GM19239 (cell line): ENCODE data around the gene ZDHHC20.

Source experiments
- DNase-seq: peaks from one replicate; pipeline ENCODE4 v3.0.0; 2011; ENCODE audit warnings: low spot score; ENCODE audit not compliant: insufficient read length
- FAIRE-seq: peaks from 2 replicates; lab custom pipeline; 2011; peaks lifted over from hg19 to GRCh38; lab: Jason Lieb, UNC

ZDHHC20 gene

DNA sequence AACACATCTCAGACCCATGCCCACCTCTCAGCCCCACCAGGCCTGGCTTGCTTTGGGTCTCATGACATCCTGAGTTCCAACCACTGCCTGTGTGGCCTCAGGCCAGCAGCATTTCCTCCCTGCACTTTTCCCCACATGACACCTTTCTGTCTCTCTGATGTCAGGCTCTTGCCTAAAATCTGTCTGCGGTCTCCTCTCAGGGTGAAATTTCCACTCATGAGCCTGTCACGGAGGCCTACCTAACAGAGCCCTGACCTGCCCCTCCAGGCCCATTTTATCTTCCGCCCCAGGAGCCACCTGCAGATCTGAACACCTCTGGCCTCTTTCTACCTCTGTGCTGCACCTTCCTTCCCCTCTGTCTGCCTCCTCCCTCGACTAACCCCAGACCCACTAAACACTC, 93.5 kb downstream of the ZDHHC20 start:
- DNase-seq (no peak), FAIRE-seq (no peak)

DNA sequence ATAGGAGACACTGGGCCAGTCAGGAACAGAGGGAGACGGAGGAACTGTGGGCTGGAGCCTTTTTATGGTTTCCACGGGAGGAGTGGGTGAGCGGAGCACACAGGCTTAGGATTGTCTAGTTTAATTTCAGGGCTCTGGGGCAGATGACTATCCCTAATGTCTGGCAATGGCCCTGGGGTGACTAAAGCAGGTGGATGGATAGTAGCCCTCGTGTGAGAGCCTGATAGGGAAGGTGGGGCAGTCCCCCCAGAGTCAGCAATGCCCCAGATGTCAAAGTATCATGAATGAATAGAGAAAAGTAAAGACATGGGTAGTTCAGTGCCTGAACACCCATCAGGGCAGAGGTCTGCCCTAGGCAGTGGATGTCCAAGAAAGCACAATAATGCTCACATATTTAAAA, 94.2 kb downstream of the ZDHHC20 start:
- no peak for DNase-seq
- FAIRE-seq: no peak

DNA sequence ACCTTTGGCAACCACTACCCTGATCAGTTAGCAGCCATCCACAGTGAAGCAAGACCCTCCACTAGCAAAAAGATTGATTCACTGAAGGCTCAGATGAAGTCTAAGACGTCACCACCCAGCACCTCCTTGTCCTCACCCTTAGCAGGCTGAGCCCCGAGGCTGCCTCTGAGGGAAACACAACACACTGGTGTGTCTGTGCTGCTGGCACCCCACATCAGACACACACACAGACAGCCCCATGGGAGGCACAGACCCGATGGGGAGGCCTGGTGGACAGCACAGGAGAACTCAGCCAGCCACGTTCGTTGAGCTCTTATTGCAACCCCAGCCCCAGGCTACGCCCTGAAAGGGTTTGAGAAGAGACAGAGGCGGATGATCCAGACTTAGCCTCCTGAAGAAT, 94.7 kb downstream of the ZDHHC20 start:
- DNase-seq (no peak), FAIRE-seq (no peak)

DNA sequence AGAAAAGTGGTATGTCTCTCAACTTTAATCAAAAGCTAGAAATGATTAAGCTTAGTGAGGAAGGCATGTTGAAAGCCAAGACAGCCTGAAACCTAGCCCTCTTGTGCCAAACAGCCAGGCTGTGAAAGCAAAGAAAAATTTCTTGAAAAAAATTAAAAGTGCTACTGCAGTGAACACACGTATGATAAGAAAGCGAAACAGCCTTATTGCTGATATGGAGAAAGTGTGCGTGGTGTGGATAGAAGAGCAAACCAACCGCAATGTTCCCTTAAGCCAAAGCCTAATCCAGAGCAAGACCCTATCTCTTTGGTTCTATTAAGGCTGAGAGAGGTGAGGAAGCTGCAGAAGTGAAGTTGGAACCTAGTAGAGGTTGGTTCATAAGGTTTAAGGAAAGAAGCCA, 96.4 kb downstream of the ZDHHC20 start:
- DNase-seq: no peak
- FAIRE-seq: no peak

DNA sequence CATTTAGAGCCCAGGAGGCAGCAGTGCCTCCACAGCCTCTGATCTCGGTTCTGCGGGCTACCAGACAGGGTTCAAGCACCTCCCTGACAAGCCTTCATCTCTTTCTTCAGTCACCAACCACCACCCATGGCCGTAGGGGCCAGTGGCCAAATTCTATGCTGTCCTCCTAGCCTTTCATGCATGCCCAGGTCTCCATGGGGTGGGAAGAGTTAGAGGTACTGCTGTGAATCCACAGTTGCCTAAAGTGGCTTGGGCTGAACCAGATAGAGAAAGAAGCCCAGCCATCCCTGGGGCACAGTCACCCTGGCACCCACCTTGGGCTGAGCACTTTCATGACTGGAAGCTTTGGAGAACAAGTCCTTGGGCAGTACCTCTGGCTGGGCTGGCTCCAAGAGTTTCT, 97.4 kb downstream of the ZDHHC20 start:
- FAIRE-seq: no peak
- no peak for DNase-seq

DNA sequence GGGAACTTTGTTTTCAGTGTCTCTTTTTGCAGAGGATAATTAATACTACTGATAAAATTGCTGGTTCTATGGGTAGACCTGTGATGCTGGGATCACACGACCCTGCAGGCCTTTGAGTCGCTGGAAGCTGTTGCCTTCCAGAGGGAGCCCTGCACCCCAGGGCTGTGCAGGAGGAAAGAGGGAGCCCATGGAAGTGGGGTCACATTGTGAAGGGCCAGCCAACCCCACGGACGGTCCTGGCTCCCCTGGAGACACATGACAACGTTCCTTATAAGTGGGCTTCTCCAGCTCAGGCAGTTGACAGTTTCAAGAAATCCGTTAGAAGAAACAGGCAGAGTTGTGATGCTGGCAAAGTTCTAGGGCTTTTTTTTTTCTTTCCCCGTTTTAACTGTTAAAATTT, 98.0 kb downstream of the ZDHHC20 start:
- DNase-seq (no peak), FAIRE-seq (no peak)

DNA sequence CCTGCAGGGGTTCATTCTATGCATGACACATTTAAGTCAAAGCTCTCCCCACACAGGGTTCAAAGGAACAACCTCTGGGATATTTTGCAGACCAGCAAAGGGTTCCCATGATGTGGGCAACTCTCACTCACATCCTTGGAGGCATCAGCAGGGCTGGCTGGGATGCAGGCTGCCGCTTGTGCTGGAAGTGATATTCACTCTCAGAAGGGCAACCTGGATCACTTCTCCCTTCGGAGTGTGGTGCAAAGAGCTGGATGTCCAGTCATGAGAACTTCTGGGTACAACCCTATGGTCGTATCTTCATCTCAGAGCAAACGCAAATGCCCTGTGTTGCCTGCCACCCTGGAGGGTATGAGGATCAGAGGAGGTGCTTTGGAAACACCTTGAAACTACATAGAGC, 98.6 kb downstream of the ZDHHC20 start:
- FAIRE-seq (no peak), DNase-seq (no peak)

DNA sequence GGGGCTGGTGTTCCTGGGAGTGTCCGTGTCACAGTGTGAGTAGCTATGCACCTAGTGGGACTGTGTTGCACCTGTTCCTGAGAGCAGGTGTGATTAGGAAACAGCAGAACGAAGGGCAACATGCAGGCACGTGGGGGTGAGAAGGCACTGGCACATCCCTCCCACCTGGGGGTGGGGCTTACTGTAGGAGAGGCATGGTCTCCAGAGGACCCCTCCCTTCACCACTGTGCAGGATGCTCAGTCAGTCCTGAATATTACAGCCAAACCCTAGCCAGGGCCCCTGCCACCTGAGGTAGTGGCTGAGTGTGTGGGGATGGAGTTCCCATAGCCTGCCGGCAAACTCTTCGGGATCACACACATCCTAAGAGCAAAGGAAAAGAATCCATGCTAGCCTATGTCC, 99.2 kb downstream of the ZDHHC20 start:
- FAIRE-seq (no peak), DNase-seq (no peak)

DNA sequence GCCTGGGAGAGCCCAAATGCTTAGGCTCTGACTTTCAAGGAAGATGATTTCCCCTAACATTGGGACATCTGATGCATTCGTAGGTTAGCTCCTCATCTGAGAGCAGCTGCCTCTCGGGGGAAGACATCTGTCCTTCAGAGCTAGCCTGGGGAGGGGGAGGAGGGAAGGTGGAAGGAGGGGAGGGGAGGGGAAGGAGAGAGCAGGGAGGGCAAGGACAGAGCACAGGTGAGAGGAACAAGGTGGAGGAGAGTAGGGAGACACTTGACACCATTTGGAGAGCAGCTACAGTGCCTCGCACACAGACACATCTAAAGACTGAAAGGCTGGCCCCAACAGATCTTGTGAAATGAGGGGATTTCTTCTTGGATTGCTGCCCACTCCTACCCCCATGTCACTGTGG, 103.8 kb downstream of the ZDHHC20 start:
- FAIRE-seq (no peak), DNase-seq (no peak)

DNA sequence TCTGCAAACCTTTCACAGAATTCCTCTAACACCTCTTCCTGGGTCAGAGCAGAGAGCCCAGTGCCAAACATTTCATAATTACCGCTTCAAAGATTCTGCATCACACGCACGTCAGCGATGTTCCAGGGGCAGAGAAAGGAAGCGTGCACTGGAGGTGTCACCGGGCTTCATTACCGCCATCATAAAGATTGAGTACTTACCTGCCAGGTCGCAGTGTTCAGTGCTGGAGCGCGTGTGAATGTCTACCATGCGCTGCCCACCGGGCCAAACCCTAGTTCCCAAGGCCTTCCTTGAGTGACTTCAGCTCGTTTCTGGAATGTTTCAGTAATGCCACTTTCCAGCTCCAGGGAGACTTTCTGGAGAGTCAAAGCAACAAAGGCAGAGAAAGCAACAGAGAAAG, 104.4 kb downstream of the ZDHHC20 start:
- no peak for FAIRE-seq

DNA sequence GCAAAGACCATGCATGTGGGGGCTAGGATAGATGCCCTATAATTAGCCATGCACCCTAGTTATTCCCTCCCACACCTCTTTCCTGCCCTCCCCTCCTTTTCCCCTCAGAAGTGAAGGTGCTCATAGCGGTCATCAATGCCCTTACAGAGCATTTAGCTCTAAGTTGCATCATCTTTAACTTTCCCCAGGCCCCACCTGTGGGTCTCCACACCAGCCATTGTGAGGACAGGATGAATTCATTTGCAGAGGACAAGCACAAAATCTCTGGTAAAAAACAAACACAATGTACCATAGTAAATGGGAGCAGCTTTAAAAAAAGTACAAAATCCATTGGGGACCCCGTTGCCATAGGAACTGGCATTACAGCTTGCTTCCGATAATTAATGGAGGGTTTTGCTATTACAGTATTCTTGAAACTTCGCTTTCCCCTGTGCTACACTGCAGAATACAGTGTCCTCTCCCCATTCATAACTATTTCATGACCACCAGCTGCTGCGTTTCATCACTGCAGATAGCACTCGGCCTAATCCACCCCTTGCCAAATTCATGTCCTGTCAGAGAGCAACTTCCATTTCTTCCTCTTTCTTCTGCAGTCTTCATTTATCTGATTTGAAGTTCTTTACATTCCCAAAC, 110.5 kb downstream of the ZDHHC20 start:
- FAIRE-seq (no peak), DNase-seq (no peak)

More for the DNA sequence above, 104.4 kb downstream of the ZDHHC20 start:
- no peak for DNase-seq

DNA sequence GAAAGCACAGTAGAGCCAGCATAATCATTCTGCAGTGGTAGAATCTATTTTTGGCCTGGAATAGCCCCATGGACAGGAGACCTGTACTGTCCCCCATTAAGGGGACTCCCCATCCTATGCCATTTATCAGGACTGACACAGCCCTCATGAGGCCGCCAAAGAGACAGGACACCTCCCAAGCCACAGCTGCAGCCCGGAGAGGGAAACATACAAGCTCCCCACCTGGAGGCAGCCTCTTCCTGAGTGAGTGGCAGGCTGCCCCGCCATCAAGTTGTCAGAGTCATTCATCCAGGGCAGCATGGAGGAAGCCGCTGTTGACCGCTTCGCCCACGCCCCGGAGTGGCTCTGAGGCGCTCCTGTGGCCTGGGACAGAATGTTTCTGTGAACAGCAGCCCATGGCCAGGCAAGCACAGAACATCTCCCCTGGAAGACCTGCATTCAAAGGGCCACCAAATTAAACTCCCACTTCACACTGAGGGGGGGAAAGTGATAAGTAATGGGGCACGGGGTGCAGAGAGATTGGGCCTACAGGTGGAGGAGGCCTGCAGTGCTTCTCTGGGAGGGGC, 111.3 kb downstream of the ZDHHC20 start:
- DNase-seq: no peak
- FAIRE-seq: no peak

DNA sequence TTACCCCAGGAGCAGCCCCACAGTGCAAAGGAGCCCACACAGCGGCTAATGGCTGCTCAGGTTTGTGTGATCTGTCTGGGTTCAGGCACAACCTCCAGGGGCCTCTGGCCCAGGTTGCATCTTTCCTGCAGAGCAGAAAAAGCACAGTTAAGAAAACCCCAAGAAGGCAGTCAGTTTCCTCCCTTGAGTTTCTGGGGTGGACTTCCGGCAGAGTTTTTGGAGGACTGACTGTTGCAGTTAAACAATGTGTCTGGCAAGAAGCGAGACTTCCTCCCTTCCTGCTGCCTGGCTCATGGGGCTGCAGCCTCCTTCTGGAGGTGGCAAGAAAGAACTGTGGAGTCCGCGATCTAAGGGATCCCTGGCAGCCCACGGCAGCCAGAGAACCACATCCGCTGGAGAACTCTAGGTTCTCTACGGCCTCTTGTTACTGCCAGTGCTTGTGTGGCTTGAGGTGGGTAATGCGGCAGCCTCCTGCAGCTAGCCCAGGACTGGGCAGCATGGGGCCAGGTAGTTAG, 114.4 kb downstream of the ZDHHC20 start:
- FAIRE-seq (peak; percentile 86), DNase-seq (no peak)

DNA sequence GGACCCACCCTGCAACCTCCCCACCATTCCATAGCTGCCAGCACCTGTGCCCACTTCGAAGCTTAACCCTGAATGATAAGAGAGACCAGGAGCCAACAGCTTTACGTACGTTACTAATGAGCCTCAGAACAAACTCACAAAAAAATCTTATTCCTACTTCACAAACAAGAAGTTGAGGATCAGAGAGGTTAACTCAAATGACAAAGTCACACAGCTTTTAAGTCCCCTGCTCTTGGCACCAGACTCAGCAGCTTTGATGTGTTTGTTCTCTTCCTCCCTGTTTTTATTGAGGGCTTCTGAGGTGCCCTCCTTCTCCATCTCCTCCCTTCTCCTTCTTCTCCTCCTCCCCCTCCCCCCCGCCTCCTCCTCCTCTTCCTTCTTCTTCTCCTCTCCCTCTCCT, 115.4 kb downstream of the ZDHHC20 start:
- FAIRE-seq: no peak

DNA sequence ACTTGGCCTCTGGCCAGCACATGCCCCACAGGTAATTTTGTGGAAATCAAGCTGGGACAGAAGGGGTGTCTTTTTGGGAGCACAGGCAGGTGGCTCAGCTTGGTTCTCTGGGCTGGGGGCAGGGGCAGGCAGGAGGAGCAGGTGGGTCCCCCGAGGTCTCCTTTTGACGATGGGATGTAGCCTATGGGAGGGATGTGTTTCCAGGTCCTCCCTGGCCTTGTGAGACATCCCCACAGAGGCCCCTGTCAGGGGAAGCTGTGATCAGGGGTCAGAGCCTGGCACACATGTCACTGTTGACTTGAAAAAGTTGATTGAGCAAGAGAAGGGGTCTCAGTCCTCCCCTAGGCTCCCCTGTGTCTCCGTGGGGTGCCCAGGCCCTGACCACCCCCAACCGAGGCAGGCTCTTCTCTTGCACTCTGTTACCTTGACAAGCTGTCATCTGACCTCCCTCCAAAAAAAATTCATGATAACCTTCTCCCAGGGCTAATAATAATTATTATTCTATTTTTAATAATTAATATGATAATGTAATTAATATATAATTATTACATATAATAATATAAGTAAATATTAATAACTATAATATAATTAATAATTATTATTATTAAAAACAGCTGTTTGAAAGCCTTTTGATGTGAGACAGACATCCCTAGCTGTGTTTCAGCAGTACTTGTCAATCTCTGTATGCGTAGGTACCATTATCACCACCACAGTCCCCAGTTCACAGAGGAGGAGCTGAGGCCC, 116.2 kb downstream of the ZDHHC20 start:
- DNase-seq (no peak), FAIRE-seq (no peak)

More for the DNA sequence above, 115.4 kb downstream of the ZDHHC20 start:
- DNase-seq: no peak

DNA sequence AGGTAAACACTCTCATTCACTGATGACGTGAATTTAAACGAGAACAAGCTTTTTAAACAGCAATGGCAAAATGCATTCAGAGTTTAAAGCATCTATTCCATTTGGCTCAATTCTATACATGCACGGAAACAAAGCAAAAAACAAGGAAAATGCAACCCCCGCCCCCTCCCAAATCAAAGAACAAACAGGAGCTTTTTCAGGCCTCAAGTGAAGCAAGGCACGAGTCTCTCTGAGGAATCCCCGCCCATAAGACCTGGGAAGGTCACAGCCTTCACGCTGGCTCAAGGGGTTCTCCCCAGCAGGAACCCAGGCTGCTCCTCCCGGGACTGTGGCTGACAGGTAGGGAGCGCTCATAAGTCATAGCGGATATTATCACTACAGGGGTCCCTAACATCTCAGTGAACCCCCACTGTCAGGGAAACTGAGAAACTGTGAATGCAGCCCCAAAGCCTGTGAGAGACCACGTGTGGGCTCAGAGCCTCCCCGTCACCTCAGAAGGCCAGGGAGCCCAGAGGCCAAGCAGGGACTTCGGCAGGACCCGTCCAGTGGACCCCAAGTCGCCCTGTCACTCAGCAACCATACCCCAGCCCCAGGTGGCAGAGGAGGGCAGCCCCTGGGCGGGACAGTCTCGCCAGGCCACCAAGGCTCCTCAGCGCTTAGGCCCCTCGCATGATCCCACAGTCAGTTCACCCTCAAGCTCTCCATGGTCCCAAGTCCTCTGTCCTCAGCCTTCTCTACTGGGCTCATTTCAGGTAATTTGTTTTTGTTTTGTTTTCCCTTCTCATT, 117.3 kb downstream of the ZDHHC20 start:
- no peak for FAIRE-seq
- DNase-seq: no peak

DNA sequence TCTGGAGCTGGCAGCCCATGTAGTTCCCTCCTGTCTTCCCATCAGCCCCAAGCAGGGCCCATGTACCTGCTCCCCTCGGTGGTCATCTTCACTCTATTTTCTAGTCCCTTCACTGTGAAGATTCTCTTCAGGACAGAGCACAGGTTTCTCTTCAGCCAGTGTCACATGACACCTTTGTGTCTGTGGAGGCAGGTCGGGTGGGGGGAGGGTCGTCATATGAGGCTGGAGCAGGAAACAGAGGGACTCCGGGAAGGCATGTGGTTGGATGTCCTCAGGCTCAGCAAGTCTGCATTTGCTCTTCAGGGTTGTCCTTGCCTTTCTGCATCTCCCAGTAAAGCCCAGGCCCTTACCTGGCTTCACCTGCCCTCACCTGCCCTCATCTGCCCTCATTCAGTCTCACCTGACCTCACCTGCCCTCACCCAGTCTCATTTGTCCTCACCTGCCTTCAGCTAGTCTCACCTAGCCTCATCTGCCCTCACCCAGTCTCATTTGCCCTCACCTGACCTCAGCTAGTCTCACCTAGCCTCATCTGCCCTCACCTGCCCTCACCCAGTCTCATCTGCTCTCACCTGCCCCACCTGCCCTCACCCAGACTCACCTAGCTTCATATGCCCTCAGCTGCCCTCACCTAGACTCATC, 120.3 kb downstream of the ZDHHC20 start:
- no peak for FAIRE-seq
- DNase-seq: no peak

DNA sequence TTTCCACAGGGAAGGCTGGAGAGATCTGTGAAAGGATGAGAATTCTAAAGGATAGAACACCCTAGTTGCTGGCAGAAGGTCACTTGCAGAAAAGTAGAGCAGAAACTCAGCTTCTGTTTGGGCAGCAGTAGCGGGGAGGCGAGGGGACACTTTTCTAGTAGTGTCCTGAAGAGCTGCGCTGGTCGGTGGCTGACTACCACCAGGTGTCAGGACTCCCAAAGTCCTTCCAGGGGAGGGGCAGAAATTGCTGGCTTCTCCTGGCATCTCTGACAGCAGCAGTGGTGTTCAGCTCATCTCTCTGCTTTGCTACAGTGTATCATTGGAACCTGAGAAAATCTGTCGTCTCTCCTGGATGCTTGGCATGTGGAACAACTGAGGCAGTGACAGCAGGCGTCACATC, 120.9 kb downstream of the ZDHHC20 start:
- DNase-seq (no peak), FAIRE-seq (no peak)

DNA sequence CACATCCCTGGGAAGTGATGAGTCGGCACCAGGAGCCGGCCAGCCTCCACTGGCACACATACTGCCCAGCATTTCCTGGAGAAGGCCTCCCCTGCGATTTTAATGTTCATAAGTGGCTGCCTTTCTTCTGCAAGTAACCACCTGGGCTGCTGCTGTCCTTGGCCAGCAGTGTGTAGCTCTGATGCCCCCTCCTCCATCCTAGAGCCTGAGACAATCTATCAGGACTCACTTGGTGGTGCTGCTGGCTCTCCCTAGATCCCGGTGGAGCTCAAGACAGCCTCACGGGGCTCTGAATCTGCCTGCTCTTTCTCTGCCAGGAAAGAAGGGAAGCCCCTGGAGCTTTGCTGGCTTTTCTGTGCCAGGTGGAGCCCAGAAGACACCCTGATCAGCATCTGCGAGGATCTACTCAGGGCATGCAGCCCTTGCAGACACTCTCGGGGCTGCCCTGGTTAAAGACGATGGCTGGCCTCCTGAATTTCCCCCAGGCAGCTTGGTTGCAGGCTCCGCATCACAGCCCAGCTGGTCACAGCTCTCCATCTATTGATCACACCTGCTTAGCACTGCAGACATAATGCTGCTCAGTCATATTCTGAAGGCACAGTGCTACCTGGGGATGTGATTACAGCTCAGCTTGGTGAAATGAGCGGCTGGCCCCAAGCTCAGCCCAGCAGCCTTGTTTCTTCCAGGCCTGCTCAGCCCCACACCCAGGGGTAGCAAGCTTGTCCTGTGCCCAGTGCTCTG, 122.3 kb downstream of the ZDHHC20 start:
- FAIRE-seq (no peak), DNase-seq (no peak)

DNA sequence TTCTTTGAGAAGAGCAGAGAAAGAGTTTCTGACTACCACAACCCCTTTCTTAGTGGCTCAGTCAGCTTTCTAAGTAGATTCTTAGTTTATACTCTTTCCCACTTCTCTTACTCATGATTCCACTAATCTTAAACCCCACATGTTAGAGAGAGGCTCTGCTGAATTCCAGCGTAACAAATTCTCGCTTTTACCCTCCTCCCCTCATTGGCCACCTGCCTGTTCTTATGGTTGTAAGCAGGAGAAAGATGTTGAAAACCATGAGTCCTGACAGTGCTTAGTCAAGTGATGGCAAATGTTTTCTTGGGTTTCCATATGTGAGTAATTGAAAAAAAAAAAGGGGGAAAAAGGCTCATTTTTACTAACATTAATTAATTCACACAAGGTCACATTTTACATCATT, 125.9 kb downstream of the ZDHHC20 start:
- DNase-seq: no peak
- FAIRE-seq: no peak
